ENCODE data around the gene TC2N.

DNA sequence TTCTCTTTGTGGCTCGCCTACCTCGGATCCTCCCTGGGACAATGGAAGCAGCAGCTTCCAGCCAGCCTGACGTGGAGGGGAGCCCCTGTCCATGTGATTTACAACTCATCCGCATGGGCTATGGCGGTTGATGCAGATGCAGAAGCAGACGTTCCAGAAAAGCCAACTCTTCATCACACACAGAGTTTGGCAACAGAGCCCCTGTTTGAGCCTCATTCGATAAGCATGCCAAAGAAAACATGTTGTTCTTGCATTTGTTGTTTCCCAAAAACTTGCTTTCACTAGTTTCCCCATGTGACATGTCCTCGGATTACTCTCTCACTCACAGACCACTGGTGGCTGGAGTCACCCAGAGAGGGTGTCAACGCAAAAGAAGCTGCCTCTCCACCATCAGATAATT, 16.4 kb upstream of the TC2N start:
- TF ChIP-seq EZH2 (IDR thresholded peaks at IDR 0.05; ENCODE audit: borderline replicate concordance, low read depth, low read length, severe bottlenecking) (no peak), CTCF (IDR thresholded peaks at IDR 0.05; ENCODE audit: borderline replicate concordance, extremely low read depth, low read length, poor library complexity, severe bottlenecking) (no peak)

Data from DND-41 (cell line).